NCI-H1048 (cell line): ENCODE measurements around the gene CCDC186.

ENCODE experiments used
- DNase-seq: peaks from one replicate; lab custom pipeline; 2025; lab: John Stamatoyannopoulos, UW

Gene CCDC186

DNA sequence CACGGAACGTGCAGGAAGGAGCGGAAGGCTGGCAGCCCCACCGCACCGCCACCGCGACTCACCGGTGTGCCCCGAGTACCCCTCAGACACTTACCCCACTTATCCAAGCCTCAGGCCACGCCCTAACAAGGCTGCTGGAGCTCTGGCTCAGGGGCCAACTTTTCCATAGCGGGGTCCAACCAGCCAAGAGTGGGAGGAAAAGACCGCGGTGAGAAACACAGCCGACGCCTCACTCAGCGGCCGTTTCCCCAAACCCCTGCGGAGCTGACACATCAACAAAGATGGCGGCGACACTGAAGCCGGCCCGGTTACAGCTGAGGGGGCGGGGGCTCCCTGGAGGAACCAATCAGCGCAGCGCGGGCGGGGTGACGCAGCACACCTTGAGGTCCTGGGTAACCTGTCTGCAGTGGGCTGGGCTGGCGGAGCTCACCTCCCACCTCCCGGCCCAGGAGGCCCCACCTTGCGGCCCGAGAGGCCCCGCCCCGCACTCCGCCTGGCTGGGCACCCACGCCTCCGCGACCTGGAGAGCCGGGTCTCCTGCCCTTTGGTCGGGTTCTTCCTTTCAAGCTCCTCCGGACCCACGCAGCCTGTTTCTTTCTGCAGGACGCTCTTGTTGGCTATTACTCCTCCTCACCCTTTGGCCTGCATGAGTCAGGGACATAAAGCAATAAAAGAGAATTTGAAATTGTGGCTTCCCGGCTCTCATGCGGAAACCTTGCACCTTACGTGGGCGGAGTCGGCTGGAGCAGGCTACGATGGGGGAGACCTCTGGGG lies at the start of gene CCDC186:
CCDC186 (minus strand) TSS at position 283 of the 774 bp plus-strand sequence. CDS start 10,935 bp downstream, outside the sequence.
- DNase-seq = peak; percentile 93

DNA sequence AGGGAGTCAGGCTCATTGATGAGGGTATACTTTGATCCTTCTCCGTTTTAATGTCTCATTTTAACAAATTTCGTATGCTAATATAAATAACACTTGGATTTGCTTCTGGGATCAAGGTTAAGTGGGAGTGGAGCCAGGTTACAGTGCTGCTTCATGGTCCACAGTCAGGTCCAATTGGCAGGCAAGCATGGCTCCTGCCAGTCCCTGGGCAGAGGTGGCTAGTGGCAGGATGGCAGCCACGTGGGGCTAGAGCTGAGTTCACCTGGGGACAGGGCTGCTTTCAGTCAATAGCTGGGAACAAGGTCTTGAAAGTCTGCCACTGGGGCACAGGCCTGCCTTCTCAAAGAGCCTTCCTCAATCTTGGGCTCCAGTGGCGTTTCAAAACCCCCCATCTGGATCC lies 49.1 kb upstream of the CCDC186 start:
- no peak for DNase-seq

DNA sequence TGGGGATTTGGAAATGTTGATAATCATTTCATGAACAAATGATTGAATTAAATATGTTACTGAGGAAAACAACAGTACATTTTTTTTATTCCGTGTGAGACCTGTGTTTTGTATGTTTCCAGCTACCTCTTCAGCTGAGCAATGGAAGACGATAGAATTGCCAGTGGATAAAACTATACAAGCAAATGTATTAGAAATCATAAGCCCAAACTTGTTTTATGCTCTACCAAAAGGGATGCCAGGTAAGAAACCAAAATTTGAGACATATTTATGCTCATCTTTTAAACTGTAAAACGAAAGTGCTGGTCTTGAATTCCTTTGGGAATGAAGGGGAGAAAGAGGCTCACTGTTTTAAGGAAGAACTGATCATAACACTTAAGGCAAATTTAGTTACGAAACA lies 47.2 kb upstream of the CCDC186 start:
- DNase-seq = no peak

DNA sequence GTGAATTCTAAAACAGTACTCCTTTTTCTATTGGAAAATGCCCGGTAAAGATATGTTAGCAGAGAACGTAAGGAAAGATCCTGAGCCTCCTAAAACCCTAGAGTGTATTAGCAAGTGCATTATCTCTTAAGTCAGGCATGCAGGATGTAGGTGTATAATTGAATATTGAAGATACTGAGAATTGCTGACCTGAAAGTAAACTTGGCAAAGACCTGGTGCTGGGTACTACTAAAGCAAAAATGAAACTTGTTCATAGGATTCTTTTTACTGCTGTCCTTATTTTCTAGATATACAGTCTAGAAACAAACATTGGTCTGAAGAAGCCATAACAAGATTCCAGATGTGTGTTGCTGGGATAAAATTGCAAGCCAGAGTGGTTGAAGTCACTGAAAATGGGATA lies 46.3 kb upstream of the CCDC186 start:
- no peak for DNase-seq

DNA sequence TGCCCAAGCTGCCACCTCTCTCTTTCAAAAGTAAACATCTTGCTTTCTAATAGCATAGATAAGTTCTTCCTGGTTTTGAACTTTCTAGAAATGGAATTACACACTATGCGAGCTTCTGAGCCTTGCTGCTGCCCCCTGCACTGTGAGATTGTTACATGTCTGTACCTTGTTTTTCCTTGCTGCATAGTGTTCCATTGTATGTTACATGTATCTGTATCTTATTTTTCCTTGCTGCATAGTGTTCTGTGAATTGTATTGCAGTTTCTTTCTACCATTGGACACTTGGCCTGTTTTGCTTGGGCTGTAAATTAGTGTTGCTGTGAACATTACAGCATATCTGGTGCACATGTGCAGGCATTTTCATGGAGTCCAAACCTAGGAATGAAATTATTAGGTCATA lies 41.0 kb upstream of the CCDC186 start:
- no peak for DNase-seq

DNA sequence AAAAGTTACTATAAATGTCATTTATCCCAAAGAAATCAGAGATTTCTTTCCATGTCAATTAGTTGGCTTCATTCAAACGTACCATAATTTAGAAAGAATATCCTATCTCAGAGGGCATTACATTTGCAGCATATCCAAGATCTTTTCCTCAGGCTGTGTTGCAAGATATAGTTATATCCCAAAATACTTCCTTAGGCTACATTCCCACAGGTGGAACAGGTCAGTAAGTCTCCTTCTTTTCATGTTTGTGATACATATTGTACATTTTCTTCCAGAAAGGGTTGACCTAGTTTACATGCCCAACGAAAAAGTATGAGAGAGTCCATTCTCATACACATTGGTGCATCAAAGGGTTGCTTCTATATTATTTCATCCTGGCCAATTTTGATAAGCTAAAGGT lies 38.1 kb upstream of the CCDC186 start:
- no peak for DNase-seq

DNA sequence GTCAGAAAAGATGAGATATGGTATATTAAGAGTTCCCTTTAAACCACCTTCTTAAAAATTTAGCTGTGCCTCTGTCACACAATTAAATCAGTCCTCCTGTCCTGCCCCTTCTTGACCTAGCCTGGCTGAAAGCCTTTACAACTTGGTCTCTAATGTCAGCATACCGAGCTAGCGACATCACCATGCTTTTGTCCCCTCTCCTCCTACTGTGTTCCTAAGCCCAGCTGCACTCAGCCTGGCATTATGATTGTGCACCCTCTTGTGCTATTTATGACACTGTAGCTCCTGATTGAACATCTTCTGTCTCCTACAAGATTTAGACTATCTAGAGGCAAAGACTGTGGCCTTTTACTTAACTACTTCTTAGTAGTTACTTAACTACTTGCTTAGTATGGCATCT lies 34.3 kb upstream of the CCDC186 start:
- no peak for DNase-seq

DNA sequence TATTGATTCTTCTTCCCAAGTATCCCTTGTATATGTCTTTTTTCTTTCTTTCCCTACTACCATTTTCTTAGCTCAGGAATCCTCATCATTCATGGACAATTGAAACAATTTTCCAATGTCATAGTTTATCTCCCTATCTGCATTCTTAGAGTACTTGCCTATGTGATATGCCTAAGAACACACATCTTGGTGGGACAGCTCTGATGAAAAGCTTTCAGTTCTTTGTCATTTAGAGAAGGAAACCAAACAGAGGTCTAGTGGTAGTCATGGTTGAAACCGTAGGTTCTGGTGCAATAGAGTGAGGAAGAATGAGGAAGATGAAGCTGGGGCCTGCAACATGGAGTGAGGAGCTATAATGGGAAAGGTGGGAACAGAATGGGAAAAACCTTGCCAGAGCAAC lies 33.3 kb upstream of the CCDC186 start:
- DNase-seq = no peak

DNA sequence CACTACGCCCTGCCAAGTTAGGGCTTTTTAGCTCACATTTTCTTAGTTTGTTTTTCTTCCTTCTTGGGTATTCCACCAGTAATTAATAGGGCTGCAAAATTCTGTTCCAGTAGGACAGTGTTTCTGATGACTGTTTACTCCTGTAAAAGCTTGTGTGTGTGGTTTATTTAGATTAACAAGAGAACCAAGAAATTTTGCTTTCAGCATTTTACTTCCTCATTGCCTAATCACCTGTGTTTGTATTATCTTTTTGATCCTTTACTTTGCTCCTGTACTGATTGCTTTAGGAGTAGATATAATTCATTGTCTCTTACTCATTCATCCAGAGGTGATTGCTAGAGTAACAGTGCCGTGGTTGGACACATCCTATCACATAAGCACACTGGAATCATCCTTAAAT lies 32.9 kb upstream of the CCDC186 start:
- no peak for DNase-seq

DNA sequence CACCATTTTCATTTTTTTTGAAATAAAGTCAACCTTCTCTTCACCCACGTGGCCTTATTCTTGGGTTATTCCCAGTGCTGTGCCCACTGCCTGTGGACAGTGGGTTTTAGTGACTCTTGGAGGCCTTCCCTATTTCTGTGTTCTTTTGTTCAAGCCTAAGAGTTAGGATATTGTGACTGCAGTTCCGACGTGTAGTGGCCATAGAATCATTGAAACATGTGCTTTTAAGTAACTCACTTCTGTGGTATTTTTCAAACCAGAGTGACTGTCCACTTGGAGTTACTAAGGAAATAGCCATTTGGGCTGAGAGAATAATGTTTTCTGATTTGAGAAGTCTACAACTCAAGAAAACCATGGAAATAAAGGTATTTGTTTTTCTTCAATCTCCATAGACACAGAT lies 28.8 kb upstream of the CCDC186 start:
- no peak for DNase-seq

DNA sequence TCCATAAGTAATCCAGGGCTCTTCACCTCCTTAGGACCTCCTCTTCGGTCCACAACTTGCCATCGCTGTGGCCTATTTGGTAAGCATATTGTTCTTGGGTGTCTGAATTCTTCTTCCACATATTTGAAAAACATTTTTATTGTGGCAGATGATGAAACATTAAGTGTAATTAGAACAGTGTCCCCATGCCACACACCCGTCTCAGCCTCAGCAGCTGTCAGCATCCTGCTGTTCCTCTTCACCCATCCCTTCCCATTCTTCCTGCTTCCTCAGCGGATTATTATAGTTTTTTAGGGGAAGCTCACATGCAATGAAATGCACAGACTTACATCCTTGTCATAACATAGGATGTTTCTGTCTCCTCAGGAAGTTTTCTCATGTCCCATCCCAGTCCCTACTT lies 25.2 kb upstream of the CCDC186 start:
- DNase-seq = no peak

DNA sequence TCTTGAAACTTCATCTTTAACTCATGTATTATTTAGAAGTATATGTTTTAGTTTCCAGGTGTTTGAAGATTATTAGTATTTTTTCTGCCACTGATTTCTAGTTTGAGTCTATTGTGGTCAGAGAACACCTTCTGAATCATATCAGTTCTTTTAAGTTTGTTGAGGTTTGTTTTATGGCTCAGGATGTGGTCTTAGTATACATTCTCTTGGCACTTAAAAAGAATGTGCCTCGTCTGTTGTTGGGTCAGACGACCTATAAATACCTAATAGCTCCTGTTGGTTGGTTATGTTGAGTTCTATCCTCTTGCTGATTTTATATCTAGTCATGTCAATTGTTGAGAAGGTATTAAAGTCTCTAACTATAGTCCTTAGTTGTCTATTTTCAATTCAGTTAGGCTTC lies 21.1 kb upstream of the CCDC186 start:
- DNase-seq = no peak

DNA sequence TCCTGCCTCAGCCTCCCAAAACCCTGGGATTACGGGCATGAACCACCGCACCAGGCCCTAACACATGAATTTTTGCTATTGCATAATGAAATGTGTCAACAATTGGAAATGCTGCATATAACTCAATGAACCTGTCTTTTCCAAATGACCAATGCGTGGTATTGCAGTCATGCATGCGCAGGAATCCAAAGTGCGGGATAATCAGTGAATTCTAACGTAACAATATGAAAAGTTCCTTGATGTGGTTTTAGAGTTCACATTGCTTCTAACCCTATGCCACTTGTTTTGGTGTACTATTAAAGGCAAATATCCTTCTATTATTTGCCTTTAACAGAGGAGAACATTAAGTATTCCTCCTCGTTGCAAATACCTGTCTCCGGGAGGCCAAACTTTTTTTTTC lies 15.7 kb upstream of the CCDC186 start:
- DNase-seq = no peak

DNA sequence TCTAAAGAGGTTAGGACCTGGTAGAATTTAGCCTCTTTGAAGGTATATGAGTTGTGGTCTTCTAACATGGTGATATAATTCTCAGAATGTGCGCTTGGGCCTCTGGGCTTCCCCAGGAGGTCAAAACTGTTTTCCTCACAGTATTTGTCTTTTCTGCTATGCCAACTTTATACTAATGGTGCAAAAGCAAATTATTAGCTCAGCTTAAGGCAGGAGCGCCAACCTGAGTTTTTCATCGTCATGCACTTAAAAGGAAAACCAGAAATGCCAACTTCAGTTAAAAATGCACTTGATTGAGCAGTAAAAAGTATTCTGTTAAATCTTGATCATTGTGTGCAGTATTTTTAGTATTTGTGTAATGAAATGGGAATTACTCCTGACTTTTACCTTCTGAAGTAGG lies 14.9 kb upstream of the CCDC186 start:
- DNase-seq = no peak

DNA sequence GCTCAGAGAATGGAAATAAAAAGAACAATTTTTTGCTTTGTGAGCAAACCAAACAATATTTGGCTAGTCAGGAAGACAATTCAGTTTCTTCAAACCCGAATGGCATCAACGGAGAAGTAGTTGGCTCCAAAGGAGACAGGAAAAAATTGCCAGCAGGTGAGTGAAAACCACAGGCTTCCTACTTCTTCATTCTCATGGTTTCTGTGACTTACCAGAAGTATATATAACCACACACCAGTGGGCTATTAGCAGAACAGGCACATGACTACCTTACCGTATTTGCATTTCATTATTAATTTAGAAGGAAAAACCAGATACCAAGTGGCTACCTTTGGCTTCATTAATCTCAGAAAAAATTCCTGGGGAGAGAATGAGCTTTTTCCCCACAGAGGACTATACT lies 14.0 kb upstream of the CCDC186 start:
- DNase-seq = no peak

DNA sequence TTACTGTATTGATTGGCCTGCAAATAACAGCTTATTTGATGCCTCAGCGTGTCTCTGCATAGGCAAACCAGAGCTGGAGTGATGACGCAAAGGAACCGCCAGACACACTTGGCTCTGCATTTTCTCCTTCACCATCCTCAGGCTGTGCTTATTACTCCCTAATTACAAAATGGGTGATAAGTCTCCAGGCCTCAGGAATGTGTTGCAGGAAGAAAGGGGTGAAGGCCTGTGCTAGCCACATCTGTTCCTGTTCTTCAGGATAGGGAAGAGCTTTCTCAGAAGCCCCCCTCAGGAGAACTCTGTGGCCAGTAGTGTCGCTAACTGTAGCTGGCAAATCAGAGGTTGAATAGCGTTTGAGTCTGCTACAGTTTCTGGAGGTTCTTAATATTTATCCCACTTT lies 10.3 kb upstream of the CCDC186 start:
- DNase-seq = no peak

DNA sequence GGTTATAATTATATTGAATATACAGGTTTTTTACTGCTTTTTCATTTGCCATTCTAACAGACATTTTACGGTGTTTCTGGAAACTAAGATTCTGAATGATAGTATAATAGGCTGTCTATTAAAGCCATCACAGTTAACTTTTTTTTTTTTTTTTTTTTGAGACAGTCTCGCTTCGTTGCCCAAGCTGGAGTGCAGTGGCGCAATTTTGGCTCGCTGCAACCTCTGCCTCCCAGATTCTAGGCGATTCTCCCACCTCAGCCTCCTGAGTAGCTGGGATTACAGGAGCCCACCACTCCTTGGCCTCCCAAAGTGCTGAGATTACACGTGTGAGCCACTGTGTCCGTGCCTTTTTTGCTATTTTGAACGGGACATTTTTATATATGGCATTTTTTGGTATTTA lies 9.6 kb upstream of the CCDC186 start:
- no peak for DNase-seq

DNA sequence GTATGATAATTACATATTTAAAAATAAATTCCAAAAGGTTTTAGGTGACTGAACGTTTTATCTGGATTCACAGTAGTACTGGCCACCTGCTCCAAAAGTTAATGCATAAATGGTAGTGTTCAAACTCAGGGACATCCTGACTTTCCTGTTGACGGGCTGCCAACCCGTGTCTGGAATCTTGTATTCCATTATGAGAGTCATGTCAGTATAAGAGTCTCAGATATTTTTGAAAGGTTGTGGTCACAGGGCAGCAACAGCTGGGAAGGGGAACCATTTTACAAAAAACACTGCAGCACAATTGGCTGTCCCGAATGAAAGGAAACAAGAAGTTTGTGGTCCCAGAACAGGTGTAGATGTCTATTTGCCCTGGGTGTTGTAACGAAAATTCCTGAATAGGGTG lies 8.0 kb upstream of the CCDC186 start:
- DNase-seq = no peak

DNA sequence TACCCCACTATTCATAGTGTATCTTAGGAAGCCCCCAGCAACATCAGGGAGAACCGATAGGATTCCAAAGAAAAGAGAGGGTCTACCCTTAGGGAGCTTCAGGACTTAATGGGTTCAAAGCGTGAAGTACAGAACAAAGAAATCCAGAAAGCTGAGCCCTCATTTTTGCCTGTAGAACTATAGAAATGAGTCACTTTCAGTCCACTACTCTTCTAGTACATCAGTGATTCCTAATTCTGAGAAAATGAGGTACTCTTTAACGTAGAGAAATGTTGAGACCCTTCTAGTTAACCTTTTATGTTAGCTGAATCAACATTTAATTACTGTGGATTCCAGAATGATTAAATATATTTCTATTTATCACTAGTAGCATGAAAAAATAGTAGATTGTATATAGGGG lies 6.9 kb upstream of the CCDC186 start:
- DNase-seq = no peak

DNA sequence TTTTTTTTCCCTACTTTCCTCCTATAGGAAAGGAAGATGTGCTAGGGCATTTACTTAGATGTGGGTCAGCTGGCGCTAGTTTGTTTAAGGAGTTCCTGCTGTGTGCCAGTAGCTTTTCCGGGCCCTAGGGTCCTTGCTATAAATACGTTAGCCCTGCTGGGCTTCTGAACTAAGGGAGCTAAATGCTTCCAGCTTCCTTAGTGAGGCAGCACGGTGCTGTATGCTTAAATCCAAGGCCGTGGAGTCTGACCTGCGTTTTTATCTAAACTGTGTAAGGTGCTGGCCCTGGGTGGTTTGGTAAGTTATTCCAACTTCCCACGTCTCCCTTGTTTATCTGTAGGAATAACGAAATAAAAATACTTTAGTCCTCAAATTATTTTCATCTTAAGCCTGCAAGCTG lies 5.7 kb upstream of the CCDC186 start:
- DNase-seq = no peak

DNA sequence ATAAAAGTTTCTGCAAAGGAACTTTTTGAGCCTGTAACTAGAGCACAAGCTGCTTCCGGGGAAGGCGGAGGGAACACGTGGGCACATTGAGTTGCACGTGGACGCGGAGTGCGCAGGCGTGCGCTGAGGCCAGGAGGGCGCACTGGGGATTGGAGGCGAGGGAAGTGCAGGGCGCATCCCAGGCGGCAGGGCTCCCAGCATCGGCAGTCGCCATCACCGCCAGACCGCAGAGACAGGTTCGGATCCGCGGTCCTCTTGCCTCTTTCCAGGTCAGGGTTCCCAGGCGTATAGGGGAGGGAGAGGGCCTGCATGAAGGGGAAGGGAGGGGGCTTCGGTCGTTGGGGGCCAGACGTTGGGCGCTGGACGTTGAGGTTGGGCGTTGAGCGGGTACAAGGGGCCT lies 5.1 kb upstream of the CCDC186 start, which contains the start of gene TDRD1:
TDRD1 (plus strand) TSS at position 206 of the 400 bp plus-strand sequence. CDS start 8,479 bp downstream, outside the sequence.
- DNase-seq = no peak

DNA sequence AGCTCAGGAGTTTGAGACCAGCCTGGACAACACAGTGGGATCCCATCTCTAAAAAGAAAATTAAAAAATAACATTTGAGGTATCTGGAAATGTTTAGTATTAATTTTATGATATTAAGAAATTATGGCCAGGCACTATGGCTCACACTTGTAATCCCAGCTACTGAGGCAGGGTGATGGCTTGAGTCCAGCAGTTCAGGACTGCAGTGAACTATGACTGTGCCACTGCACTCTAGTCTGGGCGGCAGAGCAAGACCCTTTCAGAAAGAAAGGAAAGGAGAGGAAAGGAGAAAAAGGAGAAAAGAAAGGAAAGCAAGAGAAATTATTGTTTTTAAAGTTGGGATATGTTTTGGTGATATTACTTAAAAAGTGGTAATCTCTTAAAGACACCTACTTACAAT lies 2.5 kb upstream of the CCDC186 start:
- DNase-seq = no peak

DNA sequence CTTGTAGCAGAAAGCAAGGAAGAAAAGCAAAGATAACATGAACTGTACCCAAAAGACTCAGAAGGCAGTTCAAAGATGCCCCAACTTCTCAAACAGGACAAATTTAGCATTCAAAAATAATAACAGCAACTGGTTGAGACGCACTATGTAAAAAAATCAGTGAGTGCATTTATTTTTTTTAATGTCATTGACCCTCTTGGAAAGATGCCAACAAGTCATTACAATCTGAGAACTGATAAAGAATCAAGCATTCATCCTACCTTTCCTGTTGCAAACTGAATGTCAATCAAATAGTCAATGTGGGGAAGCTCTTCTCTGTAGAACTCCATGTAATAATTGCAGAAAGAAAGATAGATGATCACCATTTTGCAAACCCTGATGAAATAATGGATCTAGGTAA lies 1.7 kb upstream of the CCDC186 start:
- DNase-seq = no peak

DNA sequence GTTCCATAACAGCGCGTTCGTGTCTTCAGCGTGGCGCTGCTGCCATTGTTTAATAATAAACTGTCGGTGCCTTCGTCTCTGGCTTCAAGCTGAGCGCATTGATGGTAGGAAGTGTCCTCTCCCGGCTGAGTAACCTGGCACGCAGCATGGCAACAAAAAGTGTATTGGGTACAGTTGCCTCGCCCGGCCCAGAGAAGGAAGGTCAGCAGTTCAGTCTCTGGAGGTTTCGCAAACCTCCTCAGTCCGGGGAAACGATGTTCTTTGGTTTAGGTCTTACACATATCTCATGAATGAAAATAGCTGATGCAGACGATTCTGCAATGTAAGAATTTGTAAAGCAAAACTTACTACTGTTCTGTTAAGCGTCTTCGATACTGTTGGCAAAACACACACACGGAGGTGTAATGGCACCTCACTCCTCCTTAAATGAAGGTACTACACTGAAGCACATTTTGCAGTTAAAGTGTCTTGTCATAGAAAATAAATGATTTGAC lies 739 bp upstream of the CCDC186 start:
- no peak for DNase-seq
